GM23248 (cell line): ENCODE data around the gene TPRG1L.

Source experiments
- EZH2 ChIP-seq: fragments of 200-600 bp; sonication (generic); IDR thresholded peaks from 2 replicates; pipeline ENCODE4 v1.6.1; 2018; ENCODE audit warnings: antibody characterized with exemption, mild to moderate bottlenecking; ENCODE audit not compliant: insufficient read depth, poor library complexity, severe bottlenecking
- EZH2phosphoT487 ChIP-seq: fragments of 200-600 bp; sonication (generic); IDR thresholded peaks from 2 replicates; pipeline ENCODE4 v1.6.1; 2018; ENCODE audit warnings: antibody characterized with exemption, moderate library complexity, mild to moderate bottlenecking, low read depth; ENCODE audit not compliant: insufficient read depth

DNA sequence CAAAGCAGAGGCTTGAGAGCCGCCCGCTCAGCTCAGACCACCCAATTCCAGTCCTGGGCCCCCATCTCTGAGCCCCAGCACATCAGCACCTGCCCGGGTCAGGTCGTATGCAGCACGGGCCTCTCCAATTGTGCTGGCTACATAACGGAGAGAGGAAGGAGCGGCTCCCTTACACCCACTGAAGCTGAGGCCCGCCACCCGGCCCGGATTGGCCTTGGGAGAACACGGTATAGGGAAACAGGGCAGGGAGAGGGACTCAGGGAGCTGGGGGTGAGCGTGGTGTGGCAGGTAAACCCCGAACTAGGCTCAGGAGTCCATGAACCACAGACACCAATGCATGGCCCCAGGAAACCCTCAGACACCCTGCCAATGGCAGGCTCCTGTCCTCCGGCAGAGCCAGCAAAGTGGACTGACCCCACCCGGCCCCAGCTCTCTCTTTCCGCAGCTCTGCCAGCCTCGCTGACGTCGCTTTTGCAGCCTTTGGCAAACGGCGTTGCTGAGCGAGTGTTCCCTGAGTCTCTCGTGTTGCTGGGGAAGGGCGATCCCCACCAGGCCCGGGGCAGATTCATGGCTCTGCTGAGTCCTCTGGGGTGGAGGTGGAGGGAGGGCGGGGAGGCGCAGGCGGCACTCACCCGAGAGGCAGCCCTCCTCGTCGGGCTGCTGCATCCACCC, 30.0 kb upstream of the TPRG1L start:
- TF ChIP-seq EZH2 (no peak), EZH2phosphoT487 (no peak)
